Endothelial cell of umbilical vein (primary cell): ENCODE results near the gene ANKH. TPM values are rescaled to one million over a fixed set of nuclear protein-coding genes. Genes with fewer than 3 reads are reported as not detected.

ENCODE experiments used
- BruUV-seq: library from RNA; stranded (reverse); fragments of 400-500 nt; replicated peaks from 2 replicates; lab custom pipeline; 2021; lab: Mats Ljungman, UMichigan
- CTCF ChIA-PET: fragments of 300-600, 350-600 bp; sonication (Branson Sonifier 250); formaldehyde crosslinking; loops from one replicate; lab custom pipeline; 2021; ENCODE audit warnings: antibody characterized with exemption, inconsistent platforms; lab: Charles Lee
- POLR2A ChIA-PET: fragments of 300-600, 350-600 bp; sonication (Branson Sonifier 250); formaldehyde crosslinking; loops from one replicate; lab custom pipeline; 2021; ENCODE audit warnings: antibody characterized with exemption, inconsistent platforms; lab: Charles Lee
- DNase-seq: peaks from one replicate; pipeline ENCODE4 v3.0.0-alpha.2; 2011; ENCODE audit warnings: low read depth, low spot score
- FAIRE-seq: peaks from 2 replicates; lab custom pipeline; 2011; peaks lifted over from hg19 to GRCh38; lab: Jason Lieb, UNC
- H2AFZ ChIP-seq: 2 replicates; pipeline ENCODE4 v1.6.0; 2012; ENCODE audit warnings: low read depth, low read length, control low read depth, inconsistent platforms
- H3K27ac ChIP-seq: 2 replicates; pipeline ENCODE4 v1.5.1; 2011; ENCODE audit warnings: low read depth, mild to moderate bottlenecking, control low read depth, low read length, moderate library complexity; ENCODE audit not compliant: insufficient read depth
- H3K27me3 ChIP-seq, 2 experiments: 2 replicates each; pipeline versions ENCODE4 v1.6.0 to v1.6.1; 2011; ENCODE audit warnings: low read length in 2 of 2, mixed read lengths in 1 of 2; ENCODE audit not compliant: control insufficient read depth in 2 of 2, insufficient read depth in 2 of 2
- H3K36me3 ChIP-seq, 2 experiments: 2 replicates in 1 of 2; 3 replicates in 1 of 2; pipeline ENCODE4 v1.5.1; 2011; ENCODE audit warnings: low read length in 2 of 2, mild to moderate bottlenecking in 1 of 2, moderate library complexity in 1 of 2; ENCODE audit not compliant: control insufficient read depth in 2 of 2, insufficient read depth in 2 of 2; ENCODE audit errors: extremely low read depth in 1 of 2
- H3K4me1 ChIP-seq: 3 replicates; pipeline ENCODE4 v1.5.1; 2011; ENCODE audit warnings: mild to moderate bottlenecking, low read length; ENCODE audit not compliant: control insufficient read depth, insufficient read depth; ENCODE audit errors: extremely low read depth
- H3K4me2 ChIP-seq: 2 replicates; pipeline ENCODE4 v1.6.1; 2011; ENCODE audit warnings: low read length, control low read depth, mixed read lengths; ENCODE audit not compliant: insufficient read depth
- H3K4me3 ChIP-seq, 3 experiments: fragments of 200-600 bp in 1 of 3; sonication (generic), shearing (Covaris generic) in 1 of 3; replicated peaks in 1 of 3; 2 replicates each; pipeline ENCODE4 v1.5.1; 2011 to 2016; ENCODE audit warnings: control low read depth in 3 of 3, low read length in 3 of 3, mild to moderate bottlenecking in 2 of 3, inconsistent platforms in 1 of 3, low read depth in 1 of 3, moderate library complexity in 1 of 3; ENCODE audit not compliant: insufficient read depth in 1 of 3
- H3K79me2 ChIP-seq: 2 replicates; pipeline ENCODE4 v1.6.0; 2012; ENCODE audit warnings: low read length, inconsistent platforms; ENCODE audit not compliant: control insufficient read depth, insufficient read depth
- H3K9ac ChIP-seq: replicated peaks from 2 replicates; pipeline ENCODE3; 2011; ENCODE audit warnings: low read length, control low read depth; ENCODE audit not compliant: insufficient read depth; ENCODE audit errors: extremely low read depth
- H3K9me1 ChIP-seq: replicated peaks from 3 replicates; pipeline ENCODE4 v1.6.0; 2011; ENCODE audit warnings: mild to moderate bottlenecking, low read length; ENCODE audit not compliant: control insufficient read depth, insufficient read depth; ENCODE audit errors: extremely low read depth
- H3K9me3 ChIP-seq: replicated peaks from 2 replicates; pipeline ENCODE4 v1.5.1; 2012; ENCODE audit warnings: low read length, inconsistent platforms; ENCODE audit not compliant: control insufficient read depth, insufficient read depth
- H4K20me1 ChIP-seq: replicated peaks from 2 replicates; pipeline ENCODE3; 2011; ENCODE audit warnings: mild to moderate bottlenecking, low read length; ENCODE audit not compliant: control insufficient read depth, insufficient read depth; ENCODE audit errors: extremely low read depth
- CTCF ChIP-seq, 2 donors: IDR thresholded peaks; 1 replicate in 1 of 2; 2 replicates in 1 of 2; pipeline ENCODE4 v1.5.1; 2011; ENCODE audit warnings: low read length in 2 of 2, mild to moderate bottlenecking in 2 of 2, moderate library complexity in 2 of 2, control low read depth in 1 of 2, inconsistent platforms in 1 of 2, low read depth in 1 of 2; ENCODE audit not compliant: insufficient read depth in 1 of 2; ENCODE audit errors: extremely low read depth in 1 of 2
- EZH2 ChIP-seq: IDR thresholded peaks from 2 replicates; pipeline ENCODE4 v1.6.1; 2012; ENCODE audit warnings: borderline replicate concordance, low read depth, mild to moderate bottlenecking, moderate library complexity, low read length, inconsistent platforms; ENCODE audit not compliant: severe bottlenecking
- FOS ChIP-seq: IDR thresholded peaks from 2 replicates; pipeline ENCODE4 v1.6.1; 2011; ENCODE audit warnings: mild to moderate bottlenecking, low read length, moderate library complexity, borderline replicate concordance; ENCODE audit not compliant: insufficient read depth
- GATA2 ChIP-seq: IDR thresholded peaks from 2 replicates; pipeline ENCODE4 v1.7.0; 2011; ENCODE audit warnings: low read depth, mild to moderate bottlenecking, moderate library complexity, mixed read lengths, low read length; ENCODE audit not compliant: insufficient read length, insufficient read depth
- JUN ChIP-seq: IDR thresholded peaks from 2 replicates; pipeline ENCODE4 v1.6.1; 2011; ENCODE audit warnings: borderline replicate concordance, low read depth; ENCODE audit not compliant: insufficient read length, insufficient read depth
- MAX ChIP-seq: IDR thresholded peaks from 2 replicates; pipeline ENCODE4 v1.6.1; 2011; ENCODE audit not compliant: insufficient read depth, insufficient read length
- MYC ChIP-seq: IDR thresholded peaks from one replicate; pipeline ENCODE4 v1.6.1; 2011; ENCODE audit warnings: mild to moderate bottlenecking, low read depth, low read length
- POLR2A ChIP-seq: IDR thresholded peaks from 2 replicates; pipeline ENCODE4 v1.6.1; 2012; ENCODE audit warnings: low read depth, mild to moderate bottlenecking, control low read depth, low read length
- POLR2AphosphoS5 ChIP-seq: IDR thresholded peaks from 2 replicates; pipeline ENCODE4 v1.6.1; 2012; ENCODE audit warnings: low read depth, mild to moderate bottlenecking, control low read depth, low read length, moderate library complexity; ENCODE audit not compliant: insufficient read depth
- dilution Hi-C: fragments of 300-500 bp; cut with MboI; formaldehyde crosslinking; loops from one replicate; pipeline ENCODE4 v1.15.0; 2019; ENCODE audit warnings: low sequenced_read_pairs; ENCODE audit not compliant: extremely low pct_ligation_motif_present
- intact Hi-C: fragments of 100-400 bp; cut with micrococcal nuclease; formaldehyde crosslinking; loops from one replicate; pipeline ENCODE4 v1.10.0; 2022
- microRNA-seq: library from miRNA; unstranded; fragments of <30 nt; microRNA quantifications from one replicate; pipeline ENCODE4 v1.2.0, GENCODE V29; 2021; ENCODE audit warnings: borderline number of aligned reads, borderline replicate concordance
- polyA plus RNA-seq, 4 experiments: library from polyadenylated mRNA; depleted of rRNA in 3 of 4; stranded (reverse) in 3 of 4; unstranded in 1 of 4; fragments of >200 nt; gene quantifications; 2 replicates each; pipeline versions ENCODE4 v1.2.1 to v1.2.3, GENCODE V29; 2011 to 2012; ENCODE audit warnings: missing spikeins in 1 of 4
- small RNA-seq: library from RNA; depleted of rRNA; stranded (forward); fragments of <200 nt; gene quantifications from one replicate; pipeline ENCODE3, GENCODE V24; 2012; ENCODE audit warnings: low replicate concordance, low read depth; ENCODE audit not compliant: insufficient read depth, insufficient read length
- total RNA-seq: library from RNA; stranded (reverse); gene quantifications from 2 replicates; pipeline ENCODE4 v1.2.3, GENCODE V29; 2021

The ANKH gene
- total and polyA plus RNA-seq, 2 donors (not counting 3 experiments of a cell fraction or from before 2014, with no cell fraction given) = 12.7 to 31.4 TPM

- H3K79me2 ChIP-seq = no peaks in the 10 kb centered on the region
- H3K4me3 ChIP-seq = no peak overlapping the region
- POLR2A ChIA-PET = no interaction called here
- no peaks in the 10 kb centered on the region for H3K36me3 ChIP-seq
- DNase-seq (no peak), FAIRE-seq (no peak)
- intact Hi-C loops = no loop called here
- TF ChIP-seq MAX (no peak), MYC (no peak), FOS (no peak), CTCF (IDR thresholded peaks at IDR 0.05; ENCODE audit: extremely low read depth in 1 of 2, insufficient read depth in 1 of 2, low read depth in 1 of 2, low read length in 2 of 2) (no peak), JUN (no peak), POLR2AphosphoS5 (no peak), GATA2 (no peak), POLR2A (no peak), EZH2 (no peak)
- CTCF ChIA-PET = interaction anchor here (1.5 to 1.7 kb wide), 3 partner anchors 10 to 678 kb away, joined by 4 to 6 read pairs (median 5); no protein-coding TSS in a partner anchor
- dilution Hi-C loops = no loop called here
- H3K4me1 ChIP-seq = no peaks in the 10 kb centered on the region
- no TSS peak for BruUV-seq
- peaks cover 13 to 18% of the 10 kb centered on the region in 2 experiments for H3K27me3 ChIP-seq
- H4K20me1 ChIP-seq = no peaks in the 10 kb centered on the region
- no peak overlapping the region for H2AFZ ChIP-seq
- no peak overlapping the region for H3K9ac ChIP-seq
- H3K4me2 ChIP-seq = no peak overlapping the region
- no peaks in the 10 kb centered on the region for H3K9me1 ChIP-seq
- H3K9me3 ChIP-seq = no peaks in the 10 kb centered on the region
- no peak overlapping the region for H3K27ac ChIP-seq
Observed at GRCh38 chr5:14655146-14655741, 216.3 kb downstream of the ANKH start.

Small RNA genes lying within 50 kb of the gene (microRNA-seq; reads per million reads assigned to microRNA genes)
- not detected for gene MIR4637

Small RNA genes lying within 50 kb of the gene (small RNA-seq; reads per million reads assigned to genes)
- gene HNRNPKP5 (not detected), gene MIR4637 (not detected)

Other genes starting within 250 kb of the ANKH start
- gene OTULIN, start 207.1 kb downstream of the ANKH start, total RNA-seq = 30.2 and 34.7 TPM in 2 replicates
- gene OTULIN, start 207.1 kb downstream of the ANKH start, polyA plus RNA-seq = 4.4 and 7.8 TPM in 2 replicates